ENCODE data around the gene TAF13.
"Not testable (repeated sequence)": the region's sequence is repeated elsewhere in the genome, so short reads cannot be mapped to it uniquely, and the experiment has no call there.

Gene TAF13

GRCh38 chr1:109046671-109047070 is 29.1 kb downstream of the TAF13 start:
- DNase-seq (ENCODE audit: low spot score) = no peak

- DNase-seq (ENCODE audit: low spot score) = no peak
These were observed 30.2 kb downstream of the TAF13 start for GRCh38 chr1:109045595-109045994.

GRCh38 chr1:109041621-109042468 is 34.0 kb downstream of the TAF13 start, which contains the start of gene WDR47:
Gene WDR47 (minus strand): TSS chr1:109042102. CDS start chr1:109023512, 18,590 bp downstream.
- peak; percentile 90 for DNase-seq (ENCODE audit: low spot score)

- DNase-seq (ENCODE audit: low spot score) = peak; percentile 6
These were observed 34.7 kb downstream of the TAF13 start for GRCh38 chr1:109040989-109041620.

- no peak for DNase-seq (ENCODE audit: low spot score)
These were observed 35.2 kb downstream of the TAF13 start for GRCh38 chr1:109040627-109040988.

- no peak for DNase-seq (ENCODE audit: low spot score)
These were observed 41.4 kb downstream of the TAF13 start for GRCh38 chr1:109034382-109034781.

GRCh38 chr1:109029493-109029892 is 46.3 kb downstream of the TAF13 start:
- DNase-seq (ENCODE audit: low spot score) = not testable (repeated sequence)

GRCh38 chr1:109027841-109028240 is 48.0 kb downstream of the TAF13 start:
- DNase-seq (ENCODE audit: low spot score) = no peak

GRCh38 chr1:109025694-109026093 is 50.1 kb downstream of the TAF13 start:
- no peak for DNase-seq (ENCODE audit: low spot score)

- no peak for DNase-seq (ENCODE audit: low spot score)
These were observed 51.2 kb downstream of the TAF13 start for GRCh38 chr1:109024646-109025045.

- DNase-seq (ENCODE audit: low spot score) = no peak
These were observed 55.0 kb downstream of the TAF13 start for GRCh38 chr1:109020693-109021257.

- DNase-seq (ENCODE audit: low spot score) = not testable (repeated sequence)
These were observed 58.1 kb downstream of the TAF13 start for GRCh38 chr1:109017719-109018118.

GRCh38 chr1:109017134-109017533 is 58.7 kb downstream of the TAF13 start:
- no peak for DNase-seq (ENCODE audit: low spot score)
